ENCODE measurements around the gene ENOX1.

ENOX1 gene

GRCh38 chr13:43682701-43683100 is 104.1 kb downstream of the ENOX1 start:
- no peaks in the 10 kb centered on the region for H3K4me1 ChIP-seq (ENCODE audit: control insufficient read depth, insufficient read depth, low read length)
- CTCF ChIA-PET = interaction anchor here (0.7 kb wide), 1 partner anchor 27 kb away, joined by 3 read pairs; no protein-coding TSS in a partner anchor
- POLR2A ChIA-PET = no interaction called here
- no peak overlapping the region for H3K4me3 ChIP-seq (ENCODE audit: low read depth, low read length)
- no peak overlapping the region for H3K27ac ChIP-seq (ENCODE audit: extremely low read depth, low read depth, low read length)
- TF ChIP-seq ZNF747 (tag by site-specific recombination; IDR thresholded peaks at IDR 0.05) = no peak
- no peak for TF ChIP-seq ZNF248 (tag by site-specific recombination; IDR thresholded peaks at IDR 0.05)
- TF ChIP-seq GLIS1 (tag by site-specific recombination; IDR thresholded peaks at IDR 0.05) = no peak
- TF ChIP-seq, protein P1, sequence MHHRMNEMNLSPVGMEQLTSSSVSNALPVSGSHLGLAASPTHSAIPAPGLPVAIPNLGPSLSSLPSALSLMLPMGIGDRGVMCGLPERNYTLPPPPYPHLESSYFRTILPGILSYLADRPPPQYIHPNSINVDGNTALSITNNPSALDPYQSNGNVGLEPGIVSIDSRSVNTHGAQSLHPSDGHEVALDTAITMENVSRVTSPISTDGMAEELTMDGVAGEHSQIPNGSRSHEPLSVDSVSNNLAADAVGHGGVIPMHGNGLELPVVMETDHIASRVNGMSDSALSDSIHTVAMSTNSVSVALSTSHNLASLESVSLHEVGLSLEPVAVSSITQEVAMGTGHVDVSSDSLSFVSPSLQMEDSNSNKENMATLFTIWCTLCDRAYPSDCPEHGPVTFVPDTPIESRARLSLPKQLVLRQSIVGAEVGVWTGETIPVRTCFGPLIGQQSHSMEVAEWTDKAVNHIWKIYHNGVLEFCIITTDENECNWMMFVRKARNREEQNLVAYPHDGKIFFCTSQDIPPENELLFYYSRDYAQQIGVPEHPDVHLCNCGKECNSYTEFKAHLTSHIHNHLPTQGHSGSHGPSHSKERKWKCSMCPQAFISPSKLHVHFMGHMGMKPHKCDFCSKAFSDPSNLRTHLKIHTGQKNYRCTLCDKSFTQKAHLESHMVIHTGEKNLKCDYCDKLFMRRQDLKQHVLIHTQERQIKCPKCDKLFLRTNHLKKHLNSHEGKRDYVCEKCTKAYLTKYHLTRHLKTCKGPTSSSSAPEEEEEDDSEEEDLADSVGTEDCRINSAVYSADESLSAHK (tag by site-specific recombination; IDR thresholded peaks at IDR 0.05) = no peak
- no peak for TF ChIP-seq ZNF658 (tag by site-specific recombination; IDR thresholded peaks at IDR 0.05)
- no peak for TF ChIP-seq ZNF621 (tag by site-specific recombination; IDR thresholded peaks at IDR 0.05)
- TF ChIP-seq GLIS2 (tag by site-specific recombination; IDR thresholded peaks at IDR 0.05) = no peak
- TF ChIP-seq HOXD13 (CRISPR knock-in tag; IDR thresholded peaks at IDR 0.05; ENCODE audit: borderline replicate concordance) = no peak
- no peak for TF ChIP-seq ZNF548 (tag by site-specific recombination; IDR thresholded peaks at IDR 0.05)
- TF ChIP-seq ZNF10 (tag by site-specific recombination; IDR thresholded peaks at IDR 0.05) = no peak
- no peaks in the 10 kb centered on the region for H3K36me3 ChIP-seq (ENCODE audit: control insufficient read depth in 2 of 2, insufficient read depth in 1 of 2, low read length in 2 of 2)
- H3K9me3 ChIP-seq (ENCODE audit: control insufficient read depth, insufficient read depth, low read depth, low read length) = no peaks in the 10 kb centered on the region

DNA sequence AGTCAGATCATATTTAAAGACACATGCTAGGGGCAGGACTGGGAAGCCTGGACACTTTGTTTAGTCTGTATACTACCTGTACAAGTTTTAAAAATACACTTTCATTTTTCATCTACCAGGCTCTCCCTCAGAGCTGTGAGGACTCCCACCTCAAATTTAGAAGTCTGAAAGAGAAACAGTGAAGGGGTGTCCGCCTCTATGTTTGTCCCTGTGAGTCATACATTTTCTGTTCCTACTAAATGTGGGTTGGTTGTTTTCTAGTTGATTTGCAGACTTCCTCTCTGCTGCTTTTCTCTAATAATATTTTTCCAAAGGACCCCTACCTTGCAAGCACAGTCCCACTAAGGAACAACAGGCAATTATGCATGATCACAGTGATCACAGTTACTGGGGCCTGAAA is 110.5 kb downstream of the ENOX1 start:
- CTCF ChIA-PET = no interaction called here
- TF ChIP-seq ZNF114 (tag by site-specific recombination; IDR thresholded peaks at IDR 0.05) = no peak
- TF ChIP-seq, protein P2, sequence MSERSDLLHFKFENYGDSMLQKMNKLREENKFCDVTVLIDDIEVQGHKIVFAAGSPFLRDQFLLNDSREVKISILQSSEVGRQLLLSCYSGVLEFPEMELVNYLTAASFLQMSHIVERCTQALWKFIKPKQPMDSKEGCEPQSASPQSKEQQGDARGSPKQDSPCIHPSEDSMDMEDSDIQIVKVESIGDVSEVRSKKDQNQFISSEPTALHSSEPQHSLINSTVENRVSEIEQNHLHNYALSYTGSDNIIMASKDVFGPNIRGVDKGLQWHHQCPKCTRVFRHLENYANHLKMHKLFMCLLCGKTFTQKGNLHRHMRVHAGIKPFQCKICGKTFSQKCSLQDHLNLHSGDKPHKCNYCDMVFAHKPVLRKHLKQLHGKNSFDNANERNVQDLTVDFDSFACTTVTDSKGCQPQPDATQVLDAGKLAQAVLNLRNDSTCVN (tag by site-specific recombination; optimal IDR thresholded peaks at IDR 0.05) = no peak
- no peak for TF ChIP-seq ZNF311 (tag by site-specific recombination; IDR thresholded peaks at IDR 0.05; ENCODE audit: borderline replicate concordance)
- TF ChIP-seq ZNF701 (tag by site-specific recombination; IDR thresholded peaks at IDR 0.05) = no peak
- TF ChIP-seq ZNF561 (tag by site-specific recombination; IDR thresholded peaks at IDR 0.05; ENCODE audit: borderline replicate concordance) = no peak
- no peak for TF ChIP-seq ZFP37 (tag by site-specific recombination; IDR thresholded peaks at IDR 0.05)
- TF ChIP-seq ZNF266 (tag by site-specific recombination; IDR thresholded peaks at IDR 0.05; ENCODE audit: low read depth) = no peak
- TF ChIP-seq HOXC10 (CRISPR knock-in tag; IDR thresholded peaks at IDR 0.05) = no peak
- TF ChIP-seq ZNF19 (tag by site-specific recombination; IDR thresholded peaks at IDR 0.05; ENCODE audit: low read depth) = no peak
- TF ChIP-seq ZNF280C (tag by site-specific recombination; IDR thresholded peaks at IDR 0.05) = no peak
- TF ChIP-seq, protein P3, sequence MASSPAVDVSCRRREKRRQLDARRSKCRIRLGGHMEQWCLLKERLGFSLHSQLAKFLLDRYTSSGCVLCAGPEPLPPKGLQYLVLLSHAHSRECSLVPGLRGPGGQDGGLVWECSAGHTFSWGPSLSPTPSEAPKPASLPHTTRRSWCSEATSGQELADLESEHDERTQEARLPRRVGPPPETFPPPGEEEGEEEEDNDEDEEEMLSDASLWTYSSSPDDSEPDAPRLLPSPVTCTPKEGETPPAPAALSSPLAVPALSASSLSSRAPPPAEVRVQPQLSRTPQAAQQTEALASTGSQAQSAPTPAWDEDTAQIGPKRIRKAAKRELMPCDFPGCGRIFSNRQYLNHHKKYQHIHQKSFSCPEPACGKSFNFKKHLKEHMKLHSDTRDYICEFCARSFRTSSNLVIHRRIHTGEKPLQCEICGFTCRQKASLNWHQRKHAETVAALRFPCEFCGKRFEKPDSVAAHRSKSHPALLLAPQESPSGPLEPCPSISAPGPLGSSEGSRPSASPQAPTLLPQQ (tag by site-specific recombination; IDR thresholded peaks at IDR 0.05) = no peak
- TF ChIP-seq, protein P4, sequence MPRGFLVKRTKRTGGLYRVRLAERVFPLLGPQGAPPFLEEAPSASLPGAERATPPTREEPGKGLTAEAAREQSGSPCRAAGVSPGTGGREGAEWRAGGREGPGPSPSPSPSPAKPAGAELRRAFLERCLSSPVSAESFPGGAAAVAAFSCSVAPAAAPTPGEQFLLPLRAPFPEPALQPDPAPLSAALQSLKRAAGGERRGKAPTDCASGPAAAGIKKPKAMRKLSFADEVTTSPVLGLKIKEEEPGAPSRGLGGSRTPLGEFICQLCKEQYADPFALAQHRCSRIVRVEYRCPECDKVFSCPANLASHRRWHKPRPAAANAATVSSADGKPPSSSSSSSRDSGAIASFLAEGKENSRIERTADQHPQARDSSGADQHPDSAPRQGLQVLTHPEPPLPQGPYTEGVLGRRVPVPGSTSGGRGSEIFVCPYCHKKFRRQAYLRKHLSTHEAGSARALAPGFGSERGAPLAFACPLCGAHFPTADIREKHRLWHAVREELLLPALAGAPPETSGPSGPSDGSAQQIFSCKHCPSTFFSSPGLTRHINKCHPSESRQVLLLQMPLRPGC (tag by site-specific recombination; IDR thresholded peaks at IDR 0.05) = no peak
- TF ChIP-seq ZNF785 (tag by site-specific recombination; IDR thresholded peaks at IDR 0.05) = no peak
- no peak for TF ChIP-seq KLF9 (tag by site-specific recombination; IDR thresholded peaks at IDR 0.05; ENCODE audit: low read depth)
- TF ChIP-seq ZNF423 (tag by site-specific recombination; IDR thresholded peaks at IDR 0.05) = no peak
- no peak for TF ChIP-seq ZNF571 (tag by site-specific recombination; IDR thresholded peaks at IDR 0.05)
- TF ChIP-seq ZNF433 (tag by site-specific recombination; IDR thresholded peaks at IDR 0.05; ENCODE audit: low read depth) = no peak
- TF ChIP-seq ZNF48 (tag by site-specific recombination; IDR thresholded peaks at IDR 0.05) = no peak
- no peak for TF ChIP-seq ZNF404 (tag by site-specific recombination; IDR thresholded peaks at IDR 0.05)
- Histone ChIP-seq H3K9me3 (ENCODE audit: control insufficient read depth, insufficient read depth, low read depth, low read length) (no peaks in the 10 kb centered on the region), H3K4me1 (ENCODE audit: control insufficient read depth, insufficient read depth, low read length) (no peaks in the 10 kb centered on the region), H3K36me3 (ENCODE audit: control insufficient read depth in 2 of 2, insufficient read depth in 1 of 2, low read length in 2 of 2) (no peaks in the 10 kb centered on the region), H3K27ac (ENCODE audit: extremely low read depth, low read depth, low read length) (no peak overlapping the region), H3K4me3 (ENCODE audit: low read depth, low read length) (no peak overlapping the region)
- POLR2A ChIA-PET = no interaction called here

Data from HEK293 (cell line).